Activated naive CD4-positive, alpha-beta T cell treated with Interleukin-2 at 50 U/mL for 16 hours (primary cell): ENCODE measurements around the gene CFAP65.

Experiments
- DNase-seq: peaks from one replicate; pipeline ENCODE4 v3.0.0-alpha.2; 2020

Gene CFAP65

DNA sequence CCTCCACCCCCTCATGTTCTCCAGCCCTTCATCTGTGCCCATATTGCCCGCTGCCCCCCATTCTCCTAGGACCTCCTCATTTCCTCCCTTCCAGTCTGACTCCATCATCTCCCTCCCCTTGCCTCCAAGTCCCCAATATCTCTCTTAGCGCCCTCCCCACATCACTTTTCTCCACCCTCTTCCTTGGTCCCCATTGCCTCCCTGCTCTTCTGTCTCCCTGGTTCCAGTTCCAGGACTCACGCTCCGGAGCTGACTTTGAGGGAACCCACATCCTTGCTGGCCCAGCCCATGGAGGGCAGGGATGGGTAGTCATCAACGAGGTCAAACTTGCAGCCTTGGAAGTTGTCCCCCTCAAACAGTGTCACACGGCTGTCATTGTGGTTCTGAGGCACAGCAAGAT is 50.7 kb downstream of the CFAP65 start:
- no peak for DNase-seq

DNA sequence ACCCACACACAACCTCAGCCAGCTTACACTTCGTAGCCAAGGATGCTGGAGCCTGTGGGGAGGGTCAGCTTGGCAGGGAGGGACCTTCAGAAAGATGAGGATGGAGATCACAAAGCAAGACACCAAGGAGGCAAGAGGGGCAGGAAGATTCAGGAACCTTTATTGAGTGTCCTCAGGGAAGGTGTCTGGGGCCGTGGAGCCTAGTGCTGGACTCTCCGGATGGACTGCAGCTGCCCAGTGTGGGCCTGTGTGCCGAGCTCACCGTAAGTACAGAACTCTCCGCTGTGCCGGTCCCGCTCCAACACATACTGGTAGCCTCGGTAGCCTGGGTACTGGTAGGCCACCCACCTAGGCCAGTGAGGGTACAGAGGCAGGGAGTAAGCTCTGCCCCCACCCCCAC is 51.3 kb downstream of the CFAP65 start:
- DNase-seq, result no peak

DNA sequence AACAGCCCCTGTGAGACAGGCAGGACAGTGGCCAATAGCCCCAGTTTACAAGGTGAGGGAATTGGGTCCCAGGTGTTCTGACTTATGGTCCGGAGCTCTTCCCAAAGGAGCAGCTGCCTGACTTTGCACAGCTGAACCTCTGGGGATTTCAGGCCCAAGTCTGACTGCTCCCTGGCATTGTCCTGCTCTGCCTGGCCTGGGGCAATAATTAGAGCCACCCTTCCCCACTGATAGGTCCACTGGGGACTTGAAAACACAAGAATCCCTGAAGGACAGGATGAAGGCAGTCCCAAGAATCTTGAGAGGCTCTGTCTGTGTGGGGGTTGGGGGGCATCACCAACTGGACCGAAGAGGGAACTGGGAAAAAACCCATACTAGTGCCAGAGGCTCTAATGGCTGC is 52.7 kb downstream of the CFAP65 start:
- DNase-seq, result no peak

DNA sequence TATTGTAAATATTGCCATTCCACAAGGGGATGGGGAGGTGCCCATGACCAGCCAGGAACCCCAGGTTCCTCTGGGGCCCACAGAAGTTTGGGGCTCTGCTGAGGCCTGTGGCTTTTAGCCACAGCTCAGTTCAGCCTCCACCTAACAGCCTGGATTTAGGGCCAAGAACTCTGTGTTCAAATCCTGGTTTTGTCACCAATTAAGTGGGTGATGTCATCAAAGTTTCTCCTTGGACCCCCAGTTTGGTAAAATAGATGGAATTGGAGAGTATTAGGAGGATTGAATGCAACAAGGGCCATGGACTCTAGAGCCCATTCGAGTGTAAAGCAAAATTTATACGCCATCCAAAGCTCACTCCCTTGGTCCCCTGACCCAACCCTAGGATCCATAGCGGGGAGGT is 53.2 kb downstream of the CFAP65 start:
- no peak for DNase-seq

DNA sequence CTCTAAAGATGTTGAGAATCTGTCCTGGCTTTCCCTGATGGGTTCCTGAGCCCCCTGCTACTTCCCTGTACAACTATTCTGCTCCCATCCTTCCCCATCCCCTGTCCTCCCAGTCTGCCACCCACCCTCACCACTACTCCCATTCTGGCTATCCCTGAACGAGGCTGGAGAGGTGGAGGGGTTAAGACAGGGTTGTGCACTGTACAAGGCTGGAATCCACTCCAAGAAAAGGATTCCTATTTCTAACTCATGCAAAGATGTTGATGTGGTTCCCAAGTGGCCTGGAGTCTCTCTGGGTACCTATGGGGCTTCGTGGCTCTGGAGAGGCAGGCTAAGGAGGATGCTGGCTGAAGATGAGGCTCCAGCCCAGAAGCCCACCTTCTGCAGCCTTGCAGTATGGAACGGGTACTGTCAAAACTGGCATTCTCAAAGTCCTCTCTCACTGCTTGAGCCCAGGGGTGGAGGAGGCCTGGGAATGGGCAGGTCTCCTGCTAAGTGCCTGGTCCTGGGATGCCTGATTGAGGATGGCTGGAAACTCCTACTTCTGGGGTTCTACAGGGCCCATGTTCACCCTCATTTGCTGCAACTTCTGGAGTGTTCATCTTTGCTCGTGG is 55.1 kb downstream of the CFAP65 start:
- DNase-seq, result no peak

DNA sequence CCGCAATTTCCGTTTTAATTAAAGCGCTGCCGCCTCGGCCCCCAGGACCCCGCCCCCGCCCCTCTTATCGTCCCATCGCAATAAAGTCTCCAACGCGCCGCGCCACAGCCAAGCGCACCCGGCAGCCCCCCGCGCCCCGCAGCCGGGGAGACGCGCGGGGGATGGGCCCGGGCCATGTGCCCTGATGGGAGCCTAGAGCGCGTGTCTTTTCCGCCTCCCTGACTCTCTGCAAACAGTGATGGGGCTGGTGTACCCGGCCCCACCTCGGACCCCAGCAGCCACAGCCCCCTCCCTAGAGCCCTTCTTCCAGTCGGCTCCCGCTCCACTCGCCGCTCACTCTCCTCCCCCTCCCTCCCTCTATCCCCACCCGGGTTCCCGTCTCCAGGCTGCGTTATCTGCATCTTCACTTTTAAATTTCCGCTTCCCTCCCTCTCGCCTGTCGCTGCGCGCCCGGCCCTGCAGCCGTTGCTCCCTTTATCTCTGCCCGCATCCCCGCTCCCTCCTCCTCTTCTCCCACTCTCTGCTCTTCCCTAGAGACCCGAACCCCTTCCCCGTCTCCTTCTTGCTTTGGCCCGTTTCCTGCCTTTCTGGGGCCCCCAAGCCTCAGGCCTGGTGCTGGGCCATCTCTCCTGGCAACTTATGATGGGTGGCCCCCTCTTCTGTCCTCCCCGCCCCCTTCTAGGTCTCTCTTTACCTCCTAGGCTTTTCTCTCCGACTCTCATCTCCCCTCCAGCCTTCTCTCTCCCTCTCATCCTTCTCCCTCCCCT is 55.8 kb downstream of the CFAP65 start:
- no peak for DNase-seq

DNA sequence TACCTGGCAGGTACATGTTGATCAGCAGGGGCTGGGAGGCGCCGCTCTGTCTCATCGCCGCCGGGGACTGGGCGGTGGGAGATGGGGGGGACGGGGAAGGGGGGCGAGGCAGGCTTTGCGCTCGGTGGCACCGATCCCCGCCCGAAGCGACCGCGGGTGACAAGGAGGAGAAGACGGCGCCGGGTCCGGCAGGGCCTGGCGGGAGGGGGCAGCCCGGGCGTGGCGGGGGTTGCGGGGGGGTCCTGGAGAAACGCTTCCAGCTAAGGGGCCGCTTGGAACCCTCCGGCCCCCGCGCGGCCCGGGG is 56.3 kb downstream of the CFAP65 start, which contains the start of gene FEV:
FEV (minus strand) TSS at position 164 of the 304 bp plus-strand sequence; CDS start at position 55, 109 bp downstream.
- DNase-seq, result no peak

DNA sequence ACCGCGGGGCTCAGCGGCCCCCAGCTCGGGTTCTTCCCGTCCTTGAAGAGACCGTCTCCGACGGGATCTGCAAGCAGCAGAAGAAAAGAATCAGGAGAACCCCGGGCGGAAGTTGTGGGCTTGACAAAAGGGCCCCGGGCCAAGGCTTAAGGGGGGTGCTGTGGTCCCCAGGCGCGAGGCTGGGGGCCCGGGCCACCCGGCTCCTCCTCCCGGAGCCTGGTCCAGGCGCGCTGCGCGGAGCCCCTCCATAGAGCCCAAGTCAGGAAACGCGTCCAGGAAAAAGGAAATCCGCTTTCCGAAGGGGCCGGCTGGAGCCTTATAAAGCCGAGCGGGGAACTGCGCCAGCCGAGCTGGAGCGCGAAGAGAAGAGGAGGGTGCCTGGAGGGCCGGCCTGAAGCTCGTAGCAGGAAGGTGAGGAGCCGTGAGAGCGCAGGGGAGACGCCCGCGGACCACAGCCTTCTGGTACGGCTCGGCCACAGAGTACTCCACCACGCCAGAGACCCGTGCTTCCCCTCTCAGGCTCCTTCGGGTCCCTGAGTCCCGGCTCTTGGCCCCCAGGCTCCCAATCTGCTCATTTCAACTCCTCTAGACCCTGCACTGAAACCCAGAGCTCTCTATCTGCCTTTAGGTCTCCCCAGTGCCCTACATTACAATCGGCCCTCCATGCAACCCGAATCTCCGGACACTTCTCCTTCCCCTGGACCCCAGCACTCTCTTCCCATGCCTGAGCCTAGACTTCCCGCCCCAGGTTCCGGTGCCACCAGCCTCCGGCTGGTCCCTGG is 56.9 kb downstream of the CFAP65 start:
- no peak for DNase-seq

DNA sequence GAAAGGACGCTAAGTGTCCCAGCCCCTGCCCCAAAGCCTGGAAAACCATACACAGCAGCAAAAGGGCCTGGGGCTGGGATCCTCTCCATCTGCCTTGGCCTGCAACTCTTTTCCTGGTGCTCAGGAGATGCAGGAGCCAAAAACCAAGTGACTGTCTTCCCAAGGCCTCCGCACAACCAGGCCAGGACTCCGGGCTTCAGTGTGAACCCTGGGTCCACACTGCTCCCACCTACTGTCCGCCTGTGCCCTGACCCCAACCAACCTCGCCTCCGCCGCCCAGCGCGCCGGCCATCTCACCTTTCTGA is 57.4 kb downstream of the CFAP65 start:
- DNase-seq, result no peak

DNA sequence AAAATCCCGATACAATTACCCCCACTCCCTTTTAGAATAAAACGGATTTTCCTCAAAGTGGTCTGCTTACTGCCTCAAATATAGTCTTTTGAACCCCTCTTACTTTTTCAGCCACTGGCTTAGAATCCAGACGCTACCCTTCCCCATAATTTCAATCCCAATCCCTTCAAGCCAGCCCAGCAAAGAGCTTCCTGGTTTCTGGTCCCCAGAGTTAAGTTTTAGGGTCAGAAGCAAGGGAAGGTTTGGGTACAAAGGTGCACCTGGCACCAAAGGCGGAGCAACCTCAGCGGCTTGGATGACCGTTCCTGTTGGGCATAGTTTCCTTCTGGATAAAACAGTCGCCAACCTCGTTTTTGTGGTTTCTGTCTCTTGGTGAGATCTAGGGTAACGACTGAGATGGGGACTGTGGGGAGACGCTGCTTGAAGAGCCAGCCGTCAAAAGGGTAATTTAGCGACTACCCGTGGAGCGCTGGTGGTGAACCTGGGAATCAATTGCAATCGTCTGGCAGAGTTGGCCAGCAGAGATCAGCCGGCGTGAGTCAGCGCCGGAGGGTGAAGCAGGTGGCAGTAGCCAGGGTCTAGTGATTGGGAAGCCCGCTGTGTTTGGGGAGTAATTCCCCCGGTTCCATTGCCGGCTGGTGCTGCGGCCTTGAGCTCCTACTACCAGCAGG is 57.9 kb downstream of the CFAP65 start:
- no peak for DNase-seq

DNA sequence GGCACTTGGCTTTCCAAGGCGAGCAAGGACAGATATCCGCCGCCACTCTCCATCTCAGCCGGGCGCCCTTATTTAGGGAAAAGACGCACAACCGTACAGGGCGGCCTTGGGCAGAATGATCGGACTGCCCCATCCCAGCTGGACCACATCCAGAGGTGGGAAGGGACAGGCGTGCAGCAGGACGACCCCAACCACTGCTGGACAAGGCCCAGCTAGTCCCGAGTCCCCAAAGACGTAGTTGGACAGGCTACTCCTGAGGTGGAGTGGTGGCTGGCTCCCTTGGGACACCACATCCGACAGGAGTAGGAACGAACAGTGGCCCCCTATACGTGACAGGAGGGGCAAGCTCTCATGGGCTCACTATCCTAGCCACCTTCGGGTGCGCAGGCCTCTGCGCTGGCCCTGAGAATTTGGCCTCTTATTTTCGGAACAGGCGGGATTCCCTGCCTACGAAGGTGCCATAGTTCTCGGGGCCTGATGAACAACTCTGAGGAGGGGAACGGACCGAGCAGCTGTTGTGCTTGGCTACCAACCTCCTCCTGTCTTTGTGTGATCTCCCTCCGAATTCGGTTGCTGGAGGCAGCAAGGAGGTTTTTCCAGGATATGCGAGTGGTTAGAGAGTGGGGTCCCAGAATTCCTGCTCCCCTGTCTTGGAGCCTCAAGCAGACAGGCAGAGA is 58.6 kb downstream of the CFAP65 start:
- no peak for DNase-seq

DNA sequence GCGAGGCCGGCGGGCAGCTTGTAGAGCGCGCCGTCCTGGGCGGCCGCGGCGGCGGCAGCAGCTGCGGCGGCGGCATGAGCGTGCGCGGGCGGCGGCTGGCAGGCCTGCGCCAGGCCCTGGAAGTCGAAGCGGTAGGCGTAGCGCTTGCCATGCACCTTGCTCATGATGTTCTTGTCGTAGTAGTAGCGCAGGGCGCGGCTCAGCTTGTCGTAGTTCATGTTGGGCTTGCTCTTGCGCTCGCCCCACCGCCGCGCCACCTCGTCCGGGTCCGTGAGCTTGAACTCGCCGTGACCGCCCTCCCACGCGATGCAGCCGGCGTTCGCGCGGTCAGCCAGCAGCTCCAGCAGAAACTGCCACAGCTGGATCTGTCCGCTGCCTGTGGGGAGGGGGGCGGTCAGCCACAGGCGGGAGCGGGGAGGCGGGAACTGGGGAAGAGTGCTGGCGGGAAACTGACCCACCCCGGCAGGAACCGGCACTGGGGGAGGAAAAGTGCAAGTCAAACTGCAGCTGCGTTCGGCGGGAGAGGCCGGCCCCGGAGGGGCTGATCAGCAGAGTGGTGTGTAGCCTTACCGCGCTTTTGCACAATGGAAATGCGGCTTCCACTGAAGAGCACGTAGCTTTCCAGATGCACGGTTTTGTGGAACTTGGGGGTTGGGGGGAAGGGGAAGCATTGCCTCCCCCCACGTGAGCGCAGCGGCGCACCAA is 59.3 kb downstream of the CFAP65 start:
- DNase-seq, result peak; percentile 46

DNA sequence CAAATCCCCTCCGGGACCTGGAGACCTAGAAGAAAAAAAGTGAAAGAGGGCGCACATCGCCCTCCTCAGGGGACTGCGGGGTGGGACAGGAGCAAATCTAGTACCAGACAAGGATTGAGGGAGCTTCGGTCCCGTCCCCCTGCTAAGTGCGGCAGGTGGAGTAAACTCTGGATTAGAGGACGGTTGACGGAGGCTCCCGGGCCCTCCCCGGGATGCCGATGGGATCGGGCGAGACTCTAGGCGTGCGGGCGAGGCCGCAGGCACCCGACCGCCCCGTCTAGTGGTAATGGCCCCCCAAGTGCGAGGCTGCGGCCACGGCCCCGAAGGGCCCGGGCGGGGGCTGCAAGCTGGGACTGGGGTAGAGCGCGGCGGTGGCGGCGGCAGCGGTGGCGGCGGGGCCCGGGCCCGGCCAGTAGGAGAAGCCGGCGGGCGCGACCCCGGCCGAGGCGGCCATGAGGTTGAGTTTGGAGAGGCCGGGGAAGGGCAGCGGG is 59.9 kb downstream of the CFAP65 start:
- DNase-seq, result no peak

DNA sequence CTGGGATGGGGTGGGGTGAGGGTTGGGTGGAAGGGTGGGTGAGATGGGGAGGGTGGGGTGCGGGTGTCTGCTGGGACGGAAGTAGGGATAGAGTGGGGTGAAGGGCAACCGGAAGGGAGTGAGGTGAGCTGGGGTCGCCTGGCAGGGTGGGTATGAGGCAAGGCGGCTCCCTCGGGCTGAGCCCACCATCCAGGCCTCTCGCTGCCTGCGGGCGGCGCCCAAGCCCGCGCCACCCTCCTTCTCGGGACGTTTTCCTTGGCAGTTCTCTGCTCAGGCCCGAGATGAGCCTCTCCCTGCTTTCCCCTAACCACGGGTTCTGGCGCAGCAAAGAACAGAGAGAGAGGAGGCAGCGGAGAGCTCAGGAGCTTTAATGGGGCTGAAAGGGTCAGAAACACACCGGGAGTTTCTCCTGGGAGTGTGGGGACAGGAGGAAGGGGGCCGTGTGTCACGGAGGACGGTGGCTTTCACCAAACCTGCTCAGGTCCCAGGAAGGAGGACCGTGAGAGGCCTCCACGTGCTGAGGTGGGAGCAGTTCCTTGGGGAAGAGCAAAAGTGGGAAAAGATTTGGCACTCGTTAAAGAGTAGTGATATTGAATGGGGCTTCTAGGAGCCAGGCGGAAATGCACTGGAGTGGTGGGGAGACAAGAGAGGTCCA is 60.5 kb downstream of the CFAP65 start:
- no peak for DNase-seq

DNA sequence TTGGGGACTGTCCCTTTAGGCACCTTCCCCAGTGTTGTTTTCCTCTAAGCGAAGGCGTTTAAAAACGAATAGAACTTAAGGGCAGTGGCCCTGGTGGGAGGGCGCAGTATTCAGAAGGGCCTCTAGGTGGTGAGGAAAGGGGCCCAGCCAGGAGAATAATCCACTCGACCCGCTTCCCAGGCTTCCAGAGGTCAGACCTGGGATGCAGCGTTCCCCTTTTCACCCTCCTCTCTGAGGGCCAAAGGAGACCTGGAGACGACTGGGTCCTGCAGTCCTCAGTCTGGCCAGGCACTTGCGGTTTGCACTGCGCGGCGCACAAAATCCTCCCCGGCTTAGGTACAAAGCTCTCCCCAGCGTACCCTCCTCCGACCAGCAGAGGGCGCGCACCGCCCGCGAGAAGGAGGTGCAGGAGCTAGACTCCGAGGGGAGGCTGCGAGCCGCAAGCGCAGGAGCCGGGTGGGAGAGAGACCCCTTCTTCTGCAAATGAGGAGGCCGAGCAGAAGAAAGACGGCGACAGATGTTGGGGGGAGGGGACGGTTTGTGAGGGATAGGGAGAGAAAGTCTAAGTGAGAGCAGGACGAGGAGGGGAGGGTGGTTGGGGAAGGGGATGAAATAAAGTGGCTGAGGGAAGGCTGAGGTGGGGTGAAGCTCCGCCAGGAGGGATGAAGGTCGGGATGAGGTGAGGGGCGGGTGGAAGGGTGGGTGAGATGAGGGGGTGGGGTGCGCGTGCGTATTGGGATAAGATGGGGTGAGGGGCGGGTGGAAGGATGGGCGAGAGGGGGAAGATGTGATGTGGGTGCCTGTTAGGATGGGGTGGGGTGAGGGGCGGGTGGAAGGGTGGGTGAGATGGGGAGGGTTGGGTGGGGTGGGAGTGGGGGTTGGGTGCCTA is 61.2 kb downstream of the CFAP65 start:
- DNase-seq, result peak; percentile 88

DNA sequence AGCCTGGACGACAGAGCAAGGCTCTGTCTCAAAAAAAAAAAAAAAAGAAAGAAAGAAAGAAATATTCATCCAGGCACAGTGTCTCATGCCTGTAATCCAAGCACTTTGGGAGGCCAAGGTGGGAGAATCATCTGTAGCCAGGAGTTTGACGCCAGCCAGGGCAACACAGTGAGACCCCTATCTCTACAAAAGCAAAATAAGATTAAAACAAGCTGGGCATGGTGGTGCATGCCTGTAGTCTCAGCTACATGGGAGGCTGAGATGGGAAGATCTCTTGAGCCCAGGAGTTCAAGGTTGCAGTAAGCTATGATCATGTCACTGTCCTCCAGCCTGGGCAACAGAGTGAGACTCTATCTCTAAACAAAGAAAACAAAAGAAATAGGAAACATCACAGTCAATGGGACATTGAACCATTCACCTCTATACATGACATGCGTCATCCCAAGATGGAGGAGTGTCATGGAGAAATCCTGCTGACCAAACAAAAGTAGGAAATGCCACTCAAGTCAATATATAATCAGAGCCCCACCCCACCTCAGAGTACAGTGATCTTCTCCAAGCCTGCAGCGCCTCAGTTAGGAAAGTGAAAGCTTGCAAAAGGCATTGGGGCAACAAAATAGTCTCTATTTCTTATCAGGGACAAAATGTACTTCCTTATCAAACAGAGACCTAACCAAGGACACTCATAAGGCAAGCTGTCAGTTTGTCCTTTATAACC is 66.1 kb downstream of the CFAP65 start:
- no peak for DNase-seq

DNA sequence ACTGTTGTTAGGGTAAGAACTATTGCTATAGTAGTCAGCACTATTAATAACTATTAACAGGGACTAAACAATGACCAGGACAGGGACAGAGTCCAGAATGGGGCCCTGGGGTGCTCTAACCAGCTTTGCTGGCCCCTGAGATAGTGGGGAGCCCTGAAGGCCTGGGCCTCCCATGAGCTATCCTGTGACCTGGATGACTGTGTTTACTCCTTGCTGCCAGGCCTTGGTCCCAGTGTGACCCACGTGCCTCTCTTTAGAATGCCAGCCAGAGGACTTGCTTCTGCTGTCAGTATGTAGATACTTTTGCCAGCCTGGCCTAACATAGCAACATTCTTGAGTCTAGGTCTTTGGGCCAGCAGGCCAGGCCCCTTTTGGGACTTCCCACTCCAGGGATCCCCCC is 70.4 kb downstream of the CFAP65 start:
- DNase-seq, result no peak

DNA sequence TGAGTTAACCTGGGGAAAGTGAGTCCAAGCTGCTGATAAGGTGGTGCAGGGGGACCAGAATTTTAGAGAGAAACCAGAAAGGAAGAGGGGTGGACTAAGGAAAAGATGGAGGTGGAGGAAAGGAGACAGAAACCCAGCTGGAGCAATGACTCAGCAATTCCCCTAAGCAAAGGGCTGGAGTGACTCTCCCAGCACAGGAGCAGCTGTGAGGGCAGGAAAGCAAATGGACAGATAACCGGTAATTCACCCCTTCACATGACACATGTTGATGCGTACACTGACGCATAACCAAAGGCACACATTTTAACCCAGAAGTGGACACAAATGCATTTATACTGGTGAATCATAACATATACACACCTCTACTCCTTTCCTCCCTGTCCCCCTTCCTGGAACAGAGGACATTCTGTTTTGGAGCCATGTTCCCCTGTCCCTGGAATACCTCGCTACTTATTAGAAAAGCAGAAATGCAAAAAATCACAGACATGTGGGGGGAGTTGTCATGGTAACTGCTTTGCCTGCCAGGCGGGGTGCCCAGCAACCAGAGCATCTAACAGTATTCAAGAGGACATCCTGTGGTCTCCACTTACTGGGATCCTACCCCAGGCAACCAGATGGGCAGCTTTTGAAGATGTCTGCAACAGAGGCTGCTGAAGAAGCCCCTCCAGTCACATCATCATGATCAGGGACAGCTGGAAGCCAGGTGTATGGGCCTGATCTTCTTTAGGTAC is 77.1 kb downstream of the CFAP65 start:
- no peak for DNase-seq

DNA sequence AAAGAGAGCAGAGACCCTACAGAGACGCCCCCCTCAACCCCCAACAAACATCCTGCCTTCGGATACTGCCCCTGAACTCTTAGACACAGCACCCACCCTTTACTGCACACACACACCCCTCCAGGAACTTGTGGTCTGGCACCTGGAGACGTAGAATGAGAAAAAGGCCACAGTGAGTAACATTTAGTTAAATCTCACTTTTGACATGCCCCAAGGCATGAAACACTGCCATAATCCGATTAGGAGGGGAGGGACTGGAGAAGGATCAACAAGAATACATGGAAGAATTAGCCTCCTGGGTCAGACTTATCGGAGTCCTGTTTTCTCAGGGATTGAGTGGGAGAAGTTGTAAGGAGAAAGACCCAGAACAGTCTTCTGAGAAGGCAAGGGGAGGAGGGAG is 77.7 kb downstream of the CFAP65 start:
- no peak for DNase-seq
